ENCODE data around the gene FHAD1.

- TF ChIP-seq CTCF (IDR thresholded peaks at IDR 0.05; ENCODE audit: low read depth, low read length) (no peak), MYC (IDR thresholded peaks at IDR 0.05; ENCODE audit: low read depth, low read length) (no peak), POLR2A (IDR thresholded peaks at IDR 0.05; ENCODE audit: extremely low read depth, insufficient read length) (no peak)
Observed at GRCh38 chr1:15229707-15230131, 17.3 kb upstream of the FHAD1 start.
